ENCODE measurements around the gene EIF3B. TPM values are rescaled to one million over a fixed set of nuclear protein-coding genes. Genes with fewer than 3 reads are reported as not detected.

The EIF3B gene
- total and polyA plus RNA-seq, 9 of the 15 experiments (the other 6 are each of a cell fraction or from before 2014, with no cell fraction given) = 25.9 to 494 (median 357) TPM

GRCh38 chr7:2399848-2400587 is 45.4 kb downstream of the EIF3B start (continued):
- TF ChIP-seq HSF4 (CRISPR knock-in tag; IDR thresholded peaks at IDR 0.05; ENCODE audit: borderline replicate concordance) (0 out of 2 replicates have a peak, but pooled peaks have one; percentile 51), SAFB (IDR thresholded peaks at IDR 0.05; ENCODE audit: borderline replicate concordance, low read depth, low read length) (no peak), XRCC3 (IDR thresholded peaks at IDR 0.05) (no peak), FOS (IDR thresholded peaks at IDR 0.05; ENCODE audit: extremely low read depth, insufficient read length) (no peak), SOX6 (IDR thresholded peaks at IDR 0.05) (peak; percentile 88), PKNOX1 (IDR thresholded peaks at IDR 0.05) (no peak; the same call in 1 of the 2 replicates), ZC3H8 (IDR thresholded peaks at IDR 0.05) (no peak), POLR2B (IDR thresholded peaks at IDR 0.05; ENCODE audit: low read depth, partially characterized antibody) (peak; percentile 32), FUS (optimal IDR thresholded peaks at IDR 0.05; ENCODE audit: low read depth, low read length) (no peak), CBX5 (IDR thresholded peaks at IDR 0.05; ENCODE audit: borderline replicate concordance, low read depth) (no peak), NR4A1 (CRISPR knock-in tag; IDR thresholded peaks at IDR 0.05) (no peak), NR4A1 (tag; IDR thresholded peaks at IDR 0.05) (peak; percentile 66; the same call in 1 of the 2 replicates), HMG20B (CRISPR knock-in tag; IDR thresholded peaks at IDR 0.05) (no peak), GABPA (tag; conservative IDR thresholded peaks at IDR 0.05; ENCODE audit: low read depth) (peak; percentile 32; the same call in 1 of the 2 replicates), NFXL1 (CRISPR knock-in tag; IDR thresholded peaks at IDR 0.05) (no peak), THAP7 (CRISPR knock-in tag; IDR thresholded peaks at IDR 0.05) (no peak), HNRNPUL1 (IDR thresholded peaks at IDR 0.05; ENCODE audit: low read length) (no peak), FOXJ2 (tag; IDR thresholded peaks at IDR 0.05) (peak; percentile 74), CCAR2 (IDR thresholded peaks at IDR 0.05; ENCODE audit: low read depth, low read length) (no peak), EGR1 (conservative IDR thresholded peaks at IDR 0.05) (no peak), E4F1 (CRISPR knock-in tag; IDR thresholded peaks at IDR 0.05; ENCODE audit: borderline replicate concordance) (no peak)
- TF ChIP-seq, protein P1, sequence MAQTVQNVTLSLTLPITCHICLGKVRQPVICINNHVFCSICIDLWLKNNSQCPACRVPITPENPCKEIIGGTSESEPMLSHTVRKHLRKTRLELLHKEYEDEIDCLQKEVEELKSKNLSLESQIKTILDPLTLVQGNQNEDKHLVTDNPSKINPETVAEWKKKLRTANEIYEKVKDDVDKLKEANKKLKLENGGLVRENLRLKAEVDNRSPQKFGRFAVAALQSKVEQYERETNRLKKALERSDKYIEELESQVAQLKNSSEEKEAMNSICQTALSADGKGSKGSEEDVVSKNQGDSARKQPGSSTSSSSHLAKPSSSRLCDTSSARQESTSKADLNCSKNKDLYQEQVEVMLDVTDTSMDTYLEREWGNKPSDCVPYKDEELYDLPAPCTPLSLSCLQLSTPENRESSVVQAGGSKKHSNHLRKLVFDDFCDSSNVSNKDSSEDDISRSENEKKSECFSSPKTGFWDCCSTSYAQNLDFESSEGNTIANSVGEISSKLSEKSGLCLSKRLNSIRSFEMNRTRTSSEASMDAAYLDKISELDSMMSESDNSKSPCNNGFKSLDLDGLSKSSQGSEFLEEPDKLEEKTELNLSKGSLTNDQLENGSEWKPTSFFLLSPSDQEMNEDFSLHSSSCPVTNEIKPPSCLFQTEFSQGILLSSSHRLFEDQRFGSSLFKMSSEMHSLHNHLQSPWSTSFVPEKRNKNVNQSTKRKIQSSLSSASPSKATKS (CRISPR knock-in tag; IDR thresholded peaks at IDR 0.05) = no peak
- TF ChIP-seq, protein P2, sequence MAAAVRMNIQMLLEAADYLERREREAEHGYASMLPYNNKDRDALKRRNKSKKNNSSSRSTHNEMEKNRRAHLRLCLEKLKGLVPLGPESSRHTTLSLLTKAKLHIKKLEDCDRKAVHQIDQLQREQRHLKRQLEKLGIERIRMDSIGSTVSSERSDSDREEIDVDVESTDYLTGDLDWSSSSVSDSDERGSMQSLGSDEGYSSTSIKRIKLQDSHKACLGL (CRISPR knock-in tag; IDR thresholded peaks at IDR 0.05; ENCODE audit: borderline replicate concordance, poor library complexity, severe bottlenecking) = no peak

Data from K562 (cell line).